ENCODE measurements around the gene TMEM223. TPM values are rescaled to one million over a fixed set of nuclear protein-coding genes. Genes with fewer than 3 reads are reported as not detected.
"Not testable (repeated sequence)": the region's sequence is repeated elsewhere in the genome, so short reads cannot be mapped to it uniquely, and the experiment has no call there.

The TMEM223 gene
- 30.2 and 42.1 TPM in 2 replicates for total RNA-seq (2014; rRNA removed; shearing (Covaris generic))

DNA sequence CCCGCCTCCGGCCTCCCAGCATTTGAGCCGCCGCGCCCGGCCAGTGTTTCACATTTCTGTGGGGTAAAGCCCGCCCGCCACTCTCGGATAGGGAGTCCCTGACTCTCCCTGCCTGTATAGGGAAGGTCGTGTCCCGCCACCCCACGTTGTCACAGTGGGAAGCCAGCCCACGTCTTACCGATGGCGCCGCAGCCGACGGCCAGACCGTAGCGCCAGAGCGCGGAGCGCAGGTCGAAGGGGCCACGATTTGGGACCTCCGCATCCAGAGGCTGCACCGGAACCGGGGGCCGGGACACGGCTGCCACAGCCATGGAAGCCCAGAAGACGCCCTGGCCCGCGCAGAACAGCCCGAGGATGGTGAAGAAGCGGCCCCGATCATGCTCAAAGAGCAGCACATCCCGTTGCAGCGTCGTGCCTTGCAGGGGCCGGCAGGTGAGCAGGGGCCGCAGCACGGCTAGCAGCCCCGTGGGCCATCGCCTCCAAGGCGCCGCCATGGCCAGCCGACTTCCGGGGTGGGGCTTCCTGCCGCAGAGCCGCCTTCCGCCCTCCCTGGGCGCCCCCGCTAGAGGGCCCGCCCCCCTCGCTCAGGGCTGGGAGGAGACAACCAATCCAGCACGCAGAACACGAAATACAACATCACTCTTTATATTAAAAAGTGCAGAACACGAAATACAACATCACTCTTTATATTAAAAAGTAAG is at the start of gene TMEM223:
Gene TMEM223, minus strand, starts transcription at position 506 of the 701 bp plus-strand sequence. Its CDS starts 12 bp downstream, at position 494.
- peak within 1 kb of the TSS; percentile 98 for H3K4me3 ChIP-seq (ENCODE audit: insufficient read depth, low read depth, low read length)
- peak; percentile 97 for DNase-seq
- peaks cover 33% of the 10 kb centered on the region for H3K36me3 ChIP-seq (replicated peaks; ENCODE audit: control insufficient read depth, insufficient read depth, low read length)
- no peaks in the 10 kb centered on the region for H3K27me3 ChIP-seq (ENCODE audit: control insufficient read depth, insufficient read depth, low read length)

DNA sequence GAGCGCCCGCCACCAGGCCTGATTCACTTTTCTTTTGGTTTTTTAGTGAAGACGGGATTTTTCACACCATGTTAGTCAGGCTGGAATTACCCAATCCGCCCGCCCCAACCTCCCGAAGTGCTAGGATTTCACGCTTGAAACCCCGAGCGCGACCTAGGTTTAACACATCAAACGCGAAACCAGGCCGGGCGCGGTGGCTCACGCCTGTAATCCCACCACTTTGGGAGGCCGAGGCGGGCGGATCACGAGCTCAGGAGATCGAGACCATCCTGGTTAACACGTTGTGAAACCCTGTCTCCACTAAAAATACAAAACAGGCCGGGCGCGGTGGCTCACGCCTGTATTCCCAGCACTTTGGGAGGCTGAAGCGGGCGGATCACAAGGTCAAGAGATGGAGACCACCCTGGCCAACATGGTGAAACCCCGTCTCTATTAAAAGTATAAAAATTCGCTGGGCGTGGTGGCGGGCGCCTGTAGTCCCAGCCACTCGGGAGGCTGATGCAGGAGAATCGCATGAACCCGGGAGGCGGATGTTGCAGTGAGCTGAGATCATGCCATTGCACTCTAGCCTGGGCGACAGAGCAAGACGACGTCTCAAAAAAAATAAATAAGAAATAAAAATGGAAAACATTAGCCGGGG is 49.0 kb upstream of the TMEM223 start:
- H3K4me3 ChIP-seq (ENCODE audit: insufficient read depth, low read depth, low read length) = peak overlapping the region; percentile 93
- not testable (repeated sequence) for H3K36me3 ChIP-seq (replicated peaks; ENCODE audit: control insufficient read depth, insufficient read depth, low read length); H3K27me3 ChIP-seq (ENCODE audit: control insufficient read depth, insufficient read depth, low read length)
- DNase-seq = peak; percentile 66

GRCh38 chr11:62839050-62839945 is 47.5 kb upstream of the TMEM223 start, which contains the start of gene WDR74:
TSS of gene WDR74 (minus strand) at chr11:62839590. CDS start at chr11:62839570, 20 bp downstream.
- peak; percentile 90 for DNase-seq
- H3K4me3 ChIP-seq (ENCODE audit: insufficient read depth, low read depth, low read length) = peak within 1 kb of the TSS; percentile 93

DNA sequence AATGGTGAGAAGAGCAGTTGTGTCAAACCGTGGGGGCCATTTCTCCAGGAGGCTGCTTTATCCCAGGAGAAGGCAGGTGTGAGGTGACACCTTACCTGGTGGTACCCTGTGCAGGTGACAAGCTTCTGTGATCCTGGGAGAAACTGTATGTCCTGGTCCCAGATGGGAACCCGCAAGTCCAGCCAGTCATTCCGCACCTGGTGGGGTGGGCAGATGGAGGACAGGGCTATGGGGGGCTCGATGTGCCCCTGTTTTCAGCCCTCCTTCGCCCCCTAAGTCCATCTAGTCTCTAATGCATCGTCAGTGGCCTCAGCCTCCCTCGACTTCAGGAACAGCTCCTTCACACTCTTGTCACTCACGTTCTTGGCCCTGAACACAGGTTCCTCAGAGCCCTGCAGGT is 43.5 kb upstream of the TMEM223 start:
- no peak overlapping the region for H3K4me3 ChIP-seq (ENCODE audit: insufficient read depth, low read depth, low read length)
- peaks cover 33% of the 10 kb centered on the region for H3K36me3 ChIP-seq (replicated peaks; ENCODE audit: control insufficient read depth, insufficient read depth, low read length)
- no peaks in the 10 kb centered on the region for H3K27me3 ChIP-seq (ENCODE audit: control insufficient read depth, insufficient read depth, low read length)
- DNase-seq = no peak

More at GRCh38 chr11:62839050-62839945, 47.5 kb upstream of the TMEM223 start, which contains the start of gene WDR74:
- Histone ChIP-seq H3K36me3 (replicated peaks; ENCODE audit: control insufficient read depth, insufficient read depth, low read length) (peaks cover 23% of the 10 kb centered on the region), H3K27me3 (ENCODE audit: control insufficient read depth, insufficient read depth, low read length) (no peaks in the 10 kb centered on the region)

DNA sequence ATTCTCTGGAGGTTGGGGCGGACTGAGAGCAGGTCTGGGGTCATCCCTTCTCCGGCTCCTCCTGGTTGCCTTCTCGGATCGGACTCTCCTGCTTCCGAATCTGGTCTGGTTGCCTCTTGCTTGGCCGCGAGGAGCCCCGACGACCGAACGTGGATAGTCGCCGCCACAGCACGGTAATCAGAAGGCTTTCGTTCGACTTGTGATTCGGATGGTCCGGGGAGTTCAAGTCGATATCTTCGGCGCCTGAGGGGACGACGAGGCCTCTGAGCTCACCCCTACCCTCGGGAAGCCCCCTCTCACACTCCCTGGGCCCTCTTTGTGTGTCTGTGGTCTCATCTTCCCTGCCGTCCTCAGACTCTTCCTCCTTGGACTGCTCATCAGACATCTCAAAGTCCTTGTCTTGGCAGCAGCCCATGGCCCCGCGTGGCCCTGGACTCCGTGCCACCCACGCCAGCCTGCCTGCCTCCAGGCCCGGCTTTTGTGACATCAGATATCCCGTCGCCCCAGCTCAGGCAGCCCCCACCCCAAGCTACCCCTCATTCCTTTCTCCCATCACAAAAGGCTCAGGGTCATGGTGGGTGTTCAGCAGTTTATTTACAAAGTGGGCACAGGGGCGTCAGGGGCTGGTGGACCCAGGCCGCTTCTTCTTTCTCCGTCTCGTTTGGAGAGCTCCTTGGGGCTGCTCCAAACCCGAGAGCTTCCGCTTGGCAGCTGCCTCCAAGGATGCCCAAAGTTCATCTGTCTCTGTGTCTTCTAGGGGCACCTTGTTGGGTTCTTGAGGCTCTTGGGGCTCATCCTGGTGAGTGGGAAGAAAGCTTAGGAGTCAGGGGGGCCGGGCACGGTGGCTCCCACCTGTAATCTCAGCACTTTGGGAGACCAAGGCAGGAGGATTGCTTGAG is 40.8 kb upstream of the TMEM223 start, which contains the start of gene TEX54:
Gene TEX54, minus strand, starts transcription at position 506 of the 899 bp plus-strand sequence.
- DNase-seq = no peak
- Histone ChIP-seq H3K4me3 (ENCODE audit: insufficient read depth, low read depth, low read length) (peak within 1 kb of the TSS; percentile 87), H3K36me3 (replicated peaks; ENCODE audit: control insufficient read depth, insufficient read depth, low read length) (peaks cover 33% of the 10 kb centered on the region), H3K27me3 (ENCODE audit: control insufficient read depth, insufficient read depth, low read length) (no peaks in the 10 kb centered on the region)

- DNase-seq = peak; percentile 98
- Histone ChIP-seq H3K36me3 (replicated peaks; ENCODE audit: control insufficient read depth, insufficient read depth, low read length) (peaks cover 38% of the 10 kb centered on the region), H3K27me3 (ENCODE audit: control insufficient read depth, insufficient read depth, low read length) (no peaks in the 10 kb centered on the region), H3K4me3 (ENCODE audit: insufficient read depth, low read depth, low read length) (peak within 1 kb of the TSS; percentile 87)
Observed at GRCh38 chr11:62831520-62832335, 39.9 kb upstream of the TMEM223 start, which contains the start of gene STX5. TSS of gene STX5 (minus strand) at chr11:62832051. CDS start at chr11:62831243, 808 bp downstream.

- H3K27me3 ChIP-seq (ENCODE audit: control insufficient read depth, insufficient read depth, low read length) = no peaks in the 10 kb centered on the region
- peak; percentile 82 for DNase-seq
- peak overlapping the region; percentile 87 for H3K4me3 ChIP-seq (ENCODE audit: insufficient read depth, low read depth, low read length)
- H3K36me3 ChIP-seq (replicated peaks; ENCODE audit: control insufficient read depth, insufficient read depth, low read length) = peaks cover 34% of the 10 kb centered on the region
Observed at GRCh38 chr11:62830904-62831519, 39.2 kb upstream of the TMEM223 start.

DNA sequence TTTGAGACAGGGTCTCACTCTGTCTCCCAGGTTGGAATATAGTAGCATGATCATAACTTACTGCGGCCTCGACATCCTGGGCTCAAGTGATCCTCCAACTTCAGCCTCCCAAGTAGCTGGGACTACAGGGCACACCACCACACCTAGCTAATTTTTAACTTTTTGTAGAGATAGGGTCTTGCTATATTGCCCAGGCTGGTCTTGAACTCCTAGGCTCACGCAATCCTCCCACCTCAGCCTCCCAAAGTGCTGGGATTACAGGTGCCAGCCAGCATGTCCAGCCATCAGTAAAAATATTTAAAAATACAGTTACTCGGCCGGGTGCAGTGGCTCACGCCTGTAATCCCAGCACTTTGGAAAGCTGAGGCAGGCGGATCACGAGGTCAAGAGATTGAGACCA is 36.3 kb upstream of the TMEM223 start:
- not testable (repeated sequence) for H3K27me3 ChIP-seq (ENCODE audit: control insufficient read depth, insufficient read depth, low read length); DNase-seq; H3K4me3 ChIP-seq (ENCODE audit: insufficient read depth, low read depth, low read length)
- H3K36me3 ChIP-seq (replicated peaks; ENCODE audit: control insufficient read depth, insufficient read depth, low read length) = peaks cover 29% of the 10 kb centered on the region

DNA sequence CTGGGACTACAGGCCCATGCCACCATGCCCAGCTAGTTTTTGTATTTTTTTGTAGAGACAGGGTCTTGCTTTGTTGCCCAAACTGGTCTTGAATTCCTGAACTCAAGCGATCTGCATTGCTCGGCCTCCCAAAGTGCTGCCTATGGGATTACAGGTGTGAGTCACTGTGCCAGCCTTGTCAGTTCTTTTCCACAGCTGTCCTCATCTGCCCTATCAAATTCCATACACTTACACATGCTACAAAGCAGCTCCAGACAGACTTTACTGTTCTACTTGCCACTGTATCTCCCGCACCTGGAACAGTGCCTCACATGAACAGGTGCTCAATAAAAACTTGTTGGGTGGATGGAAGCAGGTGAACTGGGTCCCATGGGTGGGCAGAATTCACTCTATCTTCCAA is 31.9 kb upstream of the TMEM223 start:
- Histone ChIP-seq H3K36me3 (replicated peaks; ENCODE audit: control insufficient read depth, insufficient read depth, low read length) (peaks cover 36% of the 10 kb centered on the region), H3K4me3 (ENCODE audit: insufficient read depth, low read depth, low read length) (no peak overlapping the region), H3K27me3 (ENCODE audit: control insufficient read depth, insufficient read depth, low read length) (no peaks in the 10 kb centered on the region)
- DNase-seq = no peak

GRCh38 chr11:62817129-62817528 is 25.3 kb upstream of the TMEM223 start:
- DNase-seq = no peak
- no peaks in the 10 kb centered on the region for H3K27me3 ChIP-seq (ENCODE audit: control insufficient read depth, insufficient read depth, low read length)
- no peak overlapping the region for H3K4me3 ChIP-seq (ENCODE audit: insufficient read depth, low read depth, low read length)
- peaks cover 4% of the 10 kb centered on the region; the same call in 1 of the 2 replicates for H3K36me3 ChIP-seq (replicated peaks; ENCODE audit: control insufficient read depth, insufficient read depth, low read length)

DNA sequence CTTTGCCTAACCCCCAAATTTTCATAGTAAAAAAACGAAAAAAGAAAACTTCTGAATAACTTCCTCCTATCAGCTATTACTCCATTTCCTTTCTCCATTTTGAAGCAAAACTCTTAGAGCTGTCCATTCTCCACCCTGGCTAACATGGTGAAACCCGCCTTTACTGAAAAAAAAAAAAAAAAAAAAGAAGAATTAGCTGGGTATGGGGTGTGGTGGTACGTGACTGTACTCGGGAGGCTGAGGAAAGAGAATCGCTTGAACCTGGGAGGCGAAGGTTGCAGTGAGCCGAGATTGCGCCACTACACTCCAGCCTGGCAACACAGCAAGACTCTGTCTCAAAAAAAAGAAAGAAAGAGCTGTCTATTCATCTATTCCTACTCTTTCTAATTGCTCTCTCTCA is 24.8 kb upstream of the TMEM223 start:
- Histone ChIP-seq H3K4me3 (ENCODE audit: insufficient read depth, low read depth, low read length) (no peak overlapping the region), H3K36me3 (replicated peaks; ENCODE audit: control insufficient read depth, insufficient read depth, low read length) (peaks cover 4% of the 10 kb centered on the region; the same call in 1 of the 2 replicates), H3K27me3 (ENCODE audit: control insufficient read depth, insufficient read depth, low read length) (no peaks in the 10 kb centered on the region)
- DNase-seq = no peak

- Histone ChIP-seq H3K4me3 (ENCODE audit: insufficient read depth, low read depth, low read length) (no peak overlapping the region), H3K27me3 (ENCODE audit: control insufficient read depth, insufficient read depth, low read length) (no peaks in the 10 kb centered on the region), H3K36me3 (replicated peaks; ENCODE audit: control insufficient read depth, insufficient read depth, low read length) (no peaks in the 10 kb centered on the region)
- DNase-seq = no peak
Observed at GRCh38 chr11:62811659-62812058, 19.9 kb upstream of the TMEM223 start.
